Activated T-helper 1 cell treated with anti-CD3 and anti-CD28 coated beads, Interleukin-12 subunit alpha, Interleukin-12 subunit beta, Interleukin-2, Interleukin-4 antibody, amounts not matched to agents 30 ng/mL and 10 ng/mL and 1 ng/mL, durations not matched to agents 14 hours and 24 hours and 36 hours (primary cell): ENCODE data around the gene MOG. TPM values are rescaled to one million over a fixed set of nuclear protein-coding genes. Genes with fewer than 3 reads are reported as not detected.
"Not testable (repeated sequence)": the region's sequence is repeated elsewhere in the genome, so short reads cannot be mapped to it uniquely, and the experiment has no call there.

Experiments used
- DNase-seq: peaks from one replicate; pipeline ENCODE4 v3.0.0; 2021; ENCODE audit warnings: low spot score
- H3K27ac Mint-ChIP-seq: one replicate; pipeline ENCODE4 v1.8.0; 2021; ENCODE audit warnings: mild to moderate bottlenecking, mixed read lengths
- H3K27me3 Mint-ChIP-seq: one replicate; pipeline ENCODE4 v1.8.0; 2022; ENCODE audit warnings: mild to moderate bottlenecking, moderate library complexity, mixed read lengths; ENCODE audit not compliant: insufficient read depth
- H3K36me3 Mint-ChIP-seq: one replicate; pipeline ENCODE4 v1.8.0; 2021; ENCODE audit warnings: low read depth, mixed read lengths
- H3K4me1 Mint-ChIP-seq: one replicate; pipeline ENCODE4 v1.8.0; 2021; ENCODE audit warnings: low read depth, mixed read lengths
- H3K4me3 Mint-ChIP-seq: one replicate; pipeline ENCODE4 v1.8.0; 2021; ENCODE audit warnings: mild to moderate bottlenecking, moderate library complexity, mixed read lengths
- H3K9me3 Mint-ChIP-seq: one replicate; pipeline ENCODE4 v1.8.0; 2021; ENCODE audit warnings: mixed read lengths
- intact Hi-C: fragments of 100-400 bp; cut with micrococcal nuclease; formaldehyde crosslinking; loops from one replicate; pipeline ENCODE4 v1.15.1; 2024
- total RNA-seq: library from RNA; stranded (reverse); gene quantifications from 2 replicates; pipeline ENCODE4 v1.2.3, GENCODE V29; 2022

Gene MOG
- total RNA-seq, 1 donor from 2014 or later, result not detected

DNA sequence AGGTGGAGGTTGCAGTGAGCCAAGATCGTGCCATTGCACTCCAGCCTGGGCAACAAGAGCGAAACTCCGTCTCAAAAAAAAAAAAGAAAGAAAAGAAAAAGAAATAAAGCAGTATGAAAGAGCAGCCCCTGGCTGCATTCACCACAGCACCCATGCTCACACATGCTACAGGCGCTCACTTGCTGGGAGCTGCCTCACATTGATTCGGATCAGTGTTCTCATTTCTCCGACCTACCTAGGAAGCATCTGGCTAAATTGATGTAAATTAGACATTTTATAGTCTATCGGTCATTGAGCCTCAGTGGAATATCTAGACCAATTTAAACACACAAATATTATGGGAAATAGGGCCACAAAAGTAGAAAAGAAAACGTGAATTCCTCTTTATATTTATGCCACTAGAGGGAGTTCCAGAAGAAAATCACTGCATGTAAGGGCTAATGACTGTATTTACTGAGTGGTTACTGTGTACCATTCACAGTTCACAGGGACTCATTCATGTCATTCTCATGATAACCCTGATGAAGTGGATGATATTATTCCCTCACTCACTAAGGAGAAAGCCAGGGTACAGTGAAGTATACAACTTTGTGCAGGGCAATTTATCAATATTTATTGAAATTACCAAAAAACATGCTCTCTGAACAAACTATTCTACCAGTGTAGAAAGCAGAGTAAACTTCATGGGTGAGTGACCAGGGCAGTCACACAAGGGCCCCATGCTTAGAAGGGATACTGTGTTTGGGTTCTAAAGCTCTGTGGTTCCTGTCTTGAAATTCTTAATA is 5.3 kb upstream of the MOG start:
- intact Hi-C loops, result loop anchor here (2.0 kb wide), 2 partner anchors 183 to 409 kb away; partner anchors contain the start of gene POLR1H
- no peak overlapping the region for H3K4me3 Mint-ChIP-seq
- H3K4me1 Mint-ChIP-seq, result peaks cover 20% of the 10 kb centered on the region
- no peak overlapping the region for H3K27ac Mint-ChIP-seq
- no peak for DNase-seq
- H3K27me3 Mint-ChIP-seq, result peaks cover 10% of the 10 kb centered on the region
- no peaks in the 10 kb centered on the region for H3K9me3 Mint-ChIP-seq
- H3K36me3 Mint-ChIP-seq, result no peaks in the 10 kb centered on the region

DNA sequence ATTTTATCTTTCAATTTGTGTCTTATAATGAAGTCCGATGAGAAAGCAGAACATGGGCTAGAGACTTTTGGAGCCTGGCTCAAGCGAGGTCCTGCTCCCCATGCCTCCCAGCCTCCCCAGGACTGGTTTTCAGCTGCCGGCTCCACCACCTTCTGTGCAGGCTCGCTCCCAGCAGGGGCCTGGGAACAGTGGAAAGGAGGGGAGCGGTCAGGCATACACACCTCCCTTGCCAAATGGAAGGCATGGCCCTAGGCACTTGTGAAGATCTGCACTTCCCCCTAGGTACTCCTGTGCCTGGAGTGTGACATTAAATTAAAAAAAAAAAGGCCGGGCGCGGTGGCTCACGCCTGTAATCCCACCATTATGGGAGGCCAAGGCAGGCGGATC is 4.7 kb upstream of the MOG start:
- peaks cover 20% of the 10 kb centered on the region for H3K4me1 Mint-ChIP-seq
- no peaks in the 10 kb centered on the region for H3K9me3 Mint-ChIP-seq
- no peak for DNase-seq
- no peak overlapping the region for H3K4me3 Mint-ChIP-seq
- peaks cover 12% of the 10 kb centered on the region for H3K27me3 Mint-ChIP-seq
- no peaks in the 10 kb centered on the region for H3K36me3 Mint-ChIP-seq
- intact Hi-C loops, result no loop called here
- H3K27ac Mint-ChIP-seq, result no peak overlapping the region

DNA sequence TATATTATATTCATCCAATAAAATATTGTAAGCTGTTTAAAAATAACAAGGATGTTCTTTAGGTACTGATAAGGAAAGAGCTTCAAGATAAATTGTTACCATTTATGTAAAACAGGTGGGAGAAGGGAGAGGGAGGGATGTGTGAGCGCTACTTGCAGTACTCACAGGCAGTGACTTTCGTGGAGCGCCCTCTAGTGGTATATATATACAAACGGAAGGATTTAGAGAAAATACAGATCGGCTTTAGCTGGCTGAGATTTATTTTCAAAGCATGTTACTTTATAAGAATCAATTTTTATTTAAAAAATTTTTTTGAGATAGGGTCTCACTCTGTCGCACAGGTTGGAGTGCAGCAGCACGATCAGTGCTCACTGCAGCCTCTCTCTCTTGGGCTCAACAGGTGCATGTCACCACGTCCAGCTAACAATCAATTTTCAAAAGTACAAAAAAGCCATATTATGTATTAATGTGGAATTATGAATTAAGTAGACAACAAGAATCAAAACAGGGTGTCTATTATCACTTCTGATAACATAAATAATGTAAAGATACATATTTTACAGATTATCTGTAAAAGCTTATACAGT is 3.3 kb upstream of the MOG start:
- intact Hi-C loops, result no loop called here

DNA sequence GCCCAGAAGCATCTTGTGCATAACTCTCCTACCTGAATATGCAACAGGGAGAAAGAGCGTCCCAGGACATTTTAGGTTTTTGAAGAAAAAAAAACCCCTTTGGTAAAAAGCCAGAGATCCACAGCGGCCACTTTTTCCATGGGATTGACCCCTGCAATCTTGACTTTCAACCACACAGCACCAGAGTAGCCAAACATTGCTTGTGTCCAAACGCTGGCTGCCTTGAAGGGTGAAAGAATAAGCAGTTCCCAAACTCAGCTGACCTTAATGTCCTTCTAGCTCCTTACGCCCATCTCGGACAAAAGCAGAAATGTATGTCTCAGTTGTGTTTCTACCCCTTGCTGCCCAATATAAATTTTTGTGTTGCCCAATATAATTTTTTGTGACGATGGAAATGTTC is 1.2 kb upstream of the MOG start:
- peaks cover 9% of the 10 kb centered on the region for H3K4me1 Mint-ChIP-seq
- H3K27ac Mint-ChIP-seq, result no peak overlapping the region
- H3K4me3 Mint-ChIP-seq, result no peak overlapping the region
- peaks cover 22% of the 10 kb centered on the region for H3K27me3 Mint-ChIP-seq
- no peaks in the 10 kb centered on the region for H3K36me3 Mint-ChIP-seq
- H3K9me3 Mint-ChIP-seq, result no peaks in the 10 kb centered on the region
- DNase-seq, result no peak
- intact Hi-C loops, result no loop called here

More for the DNA sequence above, 3.3 kb upstream of the MOG start:
- Mint-ChIP-seq H3K4me1 (peaks cover 20% of the 10 kb centered on the region), H3K9me3 (no peaks in the 10 kb centered on the region), H3K27me3 (peaks cover 16% of the 10 kb centered on the region), H3K4me3 (no peak overlapping the region), H3K27ac (no peak overlapping the region), H3K36me3 (no peaks in the 10 kb centered on the region)
- DNase-seq, result no peak

DNA sequence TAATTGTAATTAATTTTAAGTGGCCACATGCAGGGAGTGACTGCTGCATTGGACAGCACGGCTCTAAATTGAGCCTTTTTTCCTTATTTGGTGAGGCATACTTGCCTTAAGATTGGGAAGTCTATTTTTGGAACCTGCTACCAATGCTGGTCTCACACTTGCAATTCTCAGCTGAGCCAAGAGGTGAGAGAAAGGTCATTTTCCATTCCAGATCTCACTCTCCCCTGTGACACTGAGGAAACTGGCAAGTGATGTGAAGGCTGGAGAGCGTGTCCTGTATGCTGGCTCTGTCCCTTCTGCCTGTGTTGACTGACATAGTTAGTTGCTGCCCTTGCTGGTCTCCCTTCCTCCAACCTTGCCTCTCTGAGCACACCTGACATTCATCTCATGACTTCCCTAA is 735 bp upstream of the MOG start:
- Mint-ChIP-seq H3K27me3 (peaks cover 25% of the 10 kb centered on the region), H3K27ac (no peak overlapping the region), H3K4me3 (no peak overlapping the region), H3K36me3 (no peaks in the 10 kb centered on the region), H3K9me3 (no peaks in the 10 kb centered on the region), H3K4me1 (peaks cover 9% of the 10 kb centered on the region)
- no peak for DNase-seq
- intact Hi-C loops, result no loop called here

DNA sequence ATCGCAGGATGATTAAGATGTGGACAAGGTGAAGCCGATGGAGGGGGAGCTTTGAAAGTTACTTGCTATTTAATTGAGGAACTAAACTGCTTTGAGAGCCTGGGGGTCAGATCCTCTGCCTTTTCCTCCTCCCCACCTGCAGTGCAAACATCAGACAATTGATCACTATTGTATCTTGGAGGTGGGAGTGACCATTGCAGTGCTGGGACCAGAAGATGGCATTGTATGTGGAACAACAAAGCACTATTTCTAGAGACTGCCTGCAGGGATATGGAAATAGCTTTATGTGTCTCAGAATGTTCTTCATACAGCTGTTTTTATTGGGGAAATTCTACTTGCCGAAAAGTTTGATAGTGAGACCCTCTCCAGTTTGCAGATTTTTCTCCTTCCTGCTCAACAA is 4.2 kb downstream of the MOG start:
- Mint-ChIP-seq H3K9me3 (no peaks in the 10 kb centered on the region), H3K27me3 (peaks cover 41% of the 10 kb centered on the region), H3K36me3 (no peaks in the 10 kb centered on the region), H3K27ac (no peak overlapping the region), H3K4me3 (no peak overlapping the region), H3K4me1 (no peaks in the 10 kb centered on the region)
- intact Hi-C loops, result no loop called here
- no peak for DNase-seq

DNA sequence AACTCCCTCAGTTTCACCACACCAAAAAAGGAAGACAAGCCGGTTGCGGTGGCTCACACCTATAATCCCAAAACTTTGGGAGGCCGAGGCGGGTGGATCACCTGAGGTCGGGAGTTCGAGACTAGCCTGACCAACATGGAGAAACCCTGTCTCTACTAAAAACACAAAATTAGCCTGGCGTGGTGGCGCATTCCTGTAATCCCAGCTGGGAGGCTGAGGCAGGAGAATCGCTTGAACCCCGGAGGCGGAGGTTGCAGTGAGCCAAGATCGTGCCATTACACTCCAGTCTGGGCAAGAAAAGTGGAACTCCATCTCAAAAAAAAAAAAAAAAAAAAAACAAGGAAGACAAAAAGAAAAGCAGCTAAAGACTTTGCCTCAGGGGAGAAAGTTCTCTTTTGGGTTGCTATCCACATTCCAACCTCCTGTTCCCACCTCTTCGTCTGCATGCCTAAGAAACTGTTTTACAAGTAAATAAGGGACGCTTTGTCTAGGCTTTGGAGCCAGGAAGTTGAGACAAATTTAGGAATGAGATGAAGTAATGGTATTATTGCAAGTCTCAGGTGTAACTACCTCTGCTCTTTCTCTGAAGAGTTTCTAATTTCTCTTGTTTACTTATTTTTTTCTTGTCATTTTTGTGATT is 4.7 kb downstream of the MOG start:
- H3K36me3 Mint-ChIP-seq, H3K9me3 Mint-ChIP-seq, H3K27ac Mint-ChIP-seq, intact Hi-C loops, H3K4me1 Mint-ChIP-seq, DNase-seq, H3K4me3 Mint-ChIP-seq: not testable (repeated sequence)
- H3K27me3 Mint-ChIP-seq, result peaks cover 41% of the 10 kb centered on the region

DNA sequence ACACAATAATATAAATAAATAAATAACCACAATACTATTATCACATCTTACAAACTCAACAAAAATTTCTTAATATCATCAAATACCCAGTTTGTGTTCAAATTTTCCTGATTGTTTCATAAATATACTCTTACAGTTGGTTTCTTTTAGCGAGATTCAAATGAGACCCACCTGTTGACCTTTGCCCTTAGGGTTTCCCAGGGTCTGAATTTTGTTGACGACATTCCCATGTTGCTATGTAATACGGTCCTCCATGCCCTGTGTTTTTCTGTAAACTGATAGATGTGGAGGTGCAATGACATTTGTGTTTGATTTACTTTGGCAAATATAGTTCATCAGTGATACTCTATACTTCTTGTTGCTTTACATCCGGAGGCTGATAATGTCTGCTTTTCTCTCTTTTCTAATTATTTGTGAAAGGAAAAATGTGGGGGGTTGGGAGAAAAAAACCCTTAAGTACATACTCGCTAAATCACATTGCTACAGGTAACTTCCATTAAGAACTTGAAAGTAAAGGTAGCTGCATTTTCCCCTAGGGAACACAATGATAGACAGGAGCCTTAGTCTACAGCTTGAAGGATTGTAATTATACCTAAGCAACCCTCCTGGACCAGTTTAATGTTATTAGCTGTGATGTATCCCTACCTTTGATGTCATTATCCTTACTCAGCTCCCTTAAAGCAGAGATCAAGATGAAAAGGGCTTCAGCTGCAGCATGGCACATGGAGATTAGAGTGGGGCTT is 6.6 kb downstream of the MOG start:
- intact Hi-C loops, result no loop called here
- Mint-ChIP-seq H3K27ac (no peak overlapping the region), H3K36me3 (no peaks in the 10 kb centered on the region), H3K4me3 (no peak overlapping the region), H3K4me1 (no peaks in the 10 kb centered on the region), H3K9me3 (no peaks in the 10 kb centered on the region), H3K27me3 (peaks cover 44% of the 10 kb centered on the region)
- no peak for DNase-seq

DNA sequence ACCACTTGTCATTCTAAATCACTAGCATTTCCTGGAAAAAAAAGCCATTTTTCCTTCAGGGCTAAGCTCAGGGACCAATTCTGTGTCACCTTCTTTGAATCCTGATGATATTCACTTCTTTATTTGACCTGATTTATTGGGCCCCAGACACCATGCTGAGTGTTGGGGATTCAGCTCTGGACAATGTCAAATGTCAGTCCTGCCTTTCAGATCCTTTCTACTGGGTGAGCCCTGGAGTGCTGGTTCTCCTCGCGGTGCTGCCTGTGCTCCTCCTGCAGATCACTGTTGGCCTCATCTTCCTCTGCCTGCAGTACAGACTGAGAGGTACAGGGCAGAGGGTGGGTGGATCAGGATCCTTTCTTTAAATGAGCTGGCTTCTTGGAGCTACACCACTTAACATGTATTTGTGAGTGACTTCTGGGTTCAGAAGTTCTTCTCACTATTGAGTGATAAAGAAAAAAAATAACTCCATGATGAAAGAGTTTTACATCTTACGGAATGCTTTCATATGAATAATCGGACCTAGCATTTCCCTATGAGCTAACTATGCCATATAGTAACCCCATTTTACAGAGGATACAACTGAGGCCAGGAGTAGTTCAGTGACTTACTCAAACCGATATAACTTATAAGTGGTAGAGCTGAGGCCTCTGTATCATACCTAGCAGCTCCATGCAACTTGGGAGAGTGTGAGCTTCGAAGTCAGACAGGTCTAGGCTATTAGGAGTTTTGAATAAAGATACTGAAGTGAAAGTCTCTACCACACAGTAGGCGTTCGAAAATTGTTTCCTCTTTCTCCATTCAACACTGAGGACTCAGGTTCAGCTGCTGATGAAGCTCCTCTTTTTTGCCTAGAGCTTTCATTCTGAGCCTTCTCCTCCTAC is 9.3 kb downstream of the MOG start:
- Mint-ChIP-seq H3K9me3 (no peaks in the 10 kb centered on the region), H3K4me3 (no peak overlapping the region), H3K27me3 (peaks cover 44% of the 10 kb centered on the region), H3K36me3 (no peaks in the 10 kb centered on the region), H3K27ac (no peak overlapping the region), H3K4me1 (no peaks in the 10 kb centered on the region)
- DNase-seq, result no peak
- intact Hi-C loops, result no loop called here

DNA sequence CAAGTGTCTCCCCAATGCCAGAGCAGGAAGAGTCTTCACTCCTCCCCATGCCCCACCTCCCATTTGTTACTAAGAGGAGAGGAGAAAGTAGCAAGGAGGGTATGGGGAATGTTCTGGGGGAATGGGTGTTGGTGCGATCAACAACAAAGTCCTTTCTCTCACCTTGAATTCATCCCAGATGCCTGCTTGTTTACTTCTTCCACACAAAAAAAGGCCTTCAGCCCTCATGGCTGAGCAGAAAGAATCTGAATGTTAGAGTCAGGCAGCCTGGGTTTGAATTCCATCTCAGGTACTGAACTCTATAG is 9.9 kb downstream of the MOG start:
- intact Hi-C loops, result no loop called here
- H3K27ac Mint-ChIP-seq, result no peak overlapping the region
- H3K4me1 Mint-ChIP-seq, result no peaks in the 10 kb centered on the region
- no peaks in the 10 kb centered on the region for H3K36me3 Mint-ChIP-seq
- peaks cover 41% of the 10 kb centered on the region for H3K27me3 Mint-ChIP-seq
- no peak for DNase-seq
- H3K4me3 Mint-ChIP-seq, result no peak overlapping the region
- H3K9me3 Mint-ChIP-seq, result no peaks in the 10 kb centered on the region

DNA sequence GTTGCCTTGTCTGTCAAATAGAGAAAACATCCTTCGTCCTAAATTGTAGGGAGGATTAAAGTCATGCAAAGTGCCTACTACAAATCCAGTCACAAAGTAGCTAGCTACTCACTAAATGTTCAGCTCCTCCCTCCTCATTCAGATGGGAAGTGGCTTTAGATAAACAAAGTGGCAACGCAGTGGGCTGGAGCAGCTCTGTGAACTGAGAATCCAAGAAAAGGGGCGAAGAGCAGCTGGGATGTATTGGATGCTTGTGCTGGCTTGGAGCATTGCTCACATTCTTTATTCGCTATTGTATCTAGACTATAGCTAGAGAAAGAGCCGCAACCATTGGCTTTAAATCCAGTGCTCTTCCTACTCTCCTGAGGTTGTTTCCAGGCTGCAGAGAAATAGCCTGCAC is 10.3 kb downstream of the MOG start:
- no peaks in the 10 kb centered on the region for H3K4me1 Mint-ChIP-seq
- H3K27ac Mint-ChIP-seq, result no peak overlapping the region
- intact Hi-C loops, result no loop called here
- H3K36me3 Mint-ChIP-seq, result no peaks in the 10 kb centered on the region
- H3K4me3 Mint-ChIP-seq, result no peak overlapping the region
- no peaks in the 10 kb centered on the region for H3K9me3 Mint-ChIP-seq
- H3K27me3 Mint-ChIP-seq, result peaks cover 40% of the 10 kb centered on the region
- no peak for DNase-seq

DNA sequence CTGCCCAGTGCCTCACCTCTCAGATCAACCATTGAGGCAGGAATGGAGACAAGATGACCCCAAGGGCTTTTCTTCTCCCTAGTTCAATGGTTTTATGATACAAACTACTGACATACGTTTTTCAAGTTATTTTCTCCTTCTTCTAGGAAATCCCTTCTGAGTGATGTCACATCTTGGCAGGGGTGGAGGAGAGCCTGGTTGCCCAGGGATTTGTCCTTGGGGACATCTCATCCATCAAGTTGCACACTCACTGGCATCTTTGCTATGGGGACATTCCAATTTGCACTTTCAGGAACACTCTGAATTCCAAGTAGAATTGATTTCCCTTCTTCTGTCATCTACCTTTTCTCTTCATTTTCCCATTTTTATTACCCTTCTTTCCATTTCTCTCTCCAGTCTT is 14.1 kb downstream of the MOG start:
- no peak overlapping the region for H3K4me3 Mint-ChIP-seq
- intact Hi-C loops, result no loop called here
- H3K27ac Mint-ChIP-seq, result no peak overlapping the region
- no peak for DNase-seq
- H3K27me3 Mint-ChIP-seq, result peaks cover 21% of the 10 kb centered on the region
- H3K36me3 Mint-ChIP-seq, result no peaks in the 10 kb centered on the region
- no peaks in the 10 kb centered on the region for H3K4me1 Mint-ChIP-seq
- H3K9me3 Mint-ChIP-seq, result no peaks in the 10 kb centered on the region
